HepG2 (cell line): ENCODE results near the gene DIP2C. TPM values are rescaled to one million over a fixed set of nuclear protein-coding genes. Genes with fewer than 3 reads are reported as not detected.
A peak's percentile ranks its signal among the peaks of the same experiment; 100 is the strongest.

Experiments used
- ATAC-seq: fragments of 200-7000 bp; cut with Tn5 transposase; 3 replicates; pipeline ENCODE4 v1.9.1; 2020; ENCODE audit warnings: mild to moderate bottlenecking, moderate library complexity
- BruUV-seq: library from RNA; stranded (reverse); fragments of 400-500 nt; replicated peaks from 2 replicates; lab custom pipeline; 2021; lab: Mats Ljungman, UMichigan
- CTCF ChIA-PET: fragments of 300-600 bp; formaldehyde crosslinking; extraction: SDS; loops from one replicate; lab custom pipeline; 2021; ENCODE audit warnings: low total read pairs, inconsistent platforms, low intra/inter-chr PET ratio; lab: Yijun Ruan, JAX
- POLR2A ChIA-PET: fragments of 350-600 bp; sonication (Branson Sonifier 250); formaldehyde crosslinking; loops from one replicate; lab custom pipeline; 2020; ENCODE audit warnings: antibody characterized with exemption, inconsistent platforms; lab: Yijun Ruan, JAX
- DNase-seq: peaks from one replicate; pipeline ENCODE4 v3.0.0-alpha.2; 2015; ENCODE audit warnings: low spot score
- FAIRE-seq: peaks from 3 replicates; lab custom pipeline; 2011; peaks lifted over from hg19 to GRCh38; lab: Jason Lieb, UNC
- H2AFZ ChIP-seq: one replicate; pipeline ENCODE4 v1.6.1; 2011; ENCODE audit warnings: low read length, inconsistent platforms
- H3K27ac ChIP-seq: fragments of 300-600 bp; 3 replicates; pipeline ENCODE4 v1.8.0; 2011; ENCODE audit warnings: mixed run types, mild to moderate bottlenecking, mixed read lengths, low read length, inconsistent platforms; ENCODE audit not compliant: insufficient read depth; ENCODE audit errors: extremely low read length
- H3K27me3 ChIP-seq, 2 experiments: fragments of 200-600 bp in 1 of 2; 2 replicates in 1 of 2; 3 replicates in 1 of 2; pipeline versions ENCODE4 v1.6.0 to v1.8.0; 2011; ENCODE audit warnings: low read length in 2 of 2, mild to moderate bottlenecking in 2 of 2, moderate library complexity in 2 of 2, inconsistent platforms in 1 of 2; ENCODE audit not compliant: insufficient read depth in 2 of 2, control insufficient read depth in 1 of 2
- H3K36me3 ChIP-seq, 2 experiments: fragments of 200-600 bp in 1 of 2; replicated peaks in 1 of 2; 2 replicates in 1 of 2; 3 replicates in 1 of 2; pipeline versions ENCODE4 v1.5.1 to v1.8.0; 2011; ENCODE audit warnings: low read length in 2 of 2, inconsistent platforms in 1 of 2; ENCODE audit not compliant: insufficient read depth in 2 of 2, control insufficient read depth in 1 of 2
- H3K4me1 ChIP-seq: 2 replicates; pipeline ENCODE4 v1.5.1; 2012; ENCODE audit warnings: low read length, inconsistent platforms; ENCODE audit not compliant: insufficient read depth
- H3K4me2 ChIP-seq: 2 replicates; pipeline ENCODE4 v1.6.0; 2011; ENCODE audit warnings: low read depth, low read length, inconsistent platforms
- H3K4me3 ChIP-seq, 3 experiments: fragments of 200-600 bp in 1 of 3; sonication (generic), shearing (Covaris generic) in 1 of 3; replicated peaks in 1 of 3; 2 replicates each; pipeline ENCODE4 v1.5.1; 2011 to 2016; ENCODE audit warnings: low read length in 3 of 3, inconsistent platforms in 2 of 3, low read depth in 2 of 3, mild to moderate bottlenecking in 2 of 3, control low read depth in 1 of 3, mixed read lengths in 1 of 3; ENCODE audit not compliant: insufficient read depth in 1 of 3
- H3K79me2 ChIP-seq: one replicate; pipeline ENCODE4 v1.6.1; 2011; ENCODE audit warnings: low read length, inconsistent platforms; ENCODE audit not compliant: insufficient read depth
- H3K9ac ChIP-seq: 2 replicates; pipeline ENCODE4 v1.6.0; 2011; ENCODE audit warnings: mild to moderate bottlenecking, low read depth, low read length, inconsistent platforms; ENCODE audit not compliant: insufficient read depth
- H3K9me3 ChIP-seq: 2 replicates; pipeline ENCODE4 v1.5.1; 2012; ENCODE audit warnings: mild to moderate bottlenecking, low read length
- H4K20me1 ChIP-seq: 2 replicates; pipeline ENCODE4 v1.6.0; 2011; ENCODE audit warnings: inconsistent platforms, mild to moderate bottlenecking, low read length, moderate library complexity; ENCODE audit not compliant: insufficient read depth
- EEA1 ChIP-seq: sonication (generic); formaldehyde crosslinking; IDR thresholded peaks from 2 replicates; pipeline ENCODE4 v1.5.1; 2020; ENCODE audit warnings: mild to moderate bottlenecking, missing genetic modification reagents, borderline replicate concordance
- MED13 ChIP-seq: sonication (generic); formaldehyde crosslinking; IDR thresholded peaks from 2 replicates; pipeline ENCODE4 v1.5.0; 2020; ENCODE audit warnings: missing genetic modification reagents
- NFE2L1 ChIP-seq: sonication (generic); formaldehyde crosslinking; IDR thresholded peaks from 2 replicates; pipeline ENCODE4 v1.4.0; 2020; ENCODE audit warnings: missing genetic modification reagents, mild to moderate bottlenecking, borderline replicate concordance
- NKX3-1 ChIP-seq: sonication (generic); formaldehyde crosslinking; IDR thresholded peaks from 2 replicates; pipeline ENCODE4 v1.5.0; 2020; ENCODE audit warnings: missing genetic modification reagents
- SIN3B ChIP-seq: fragments of 150-350 bp; IDR thresholded peaks from 2 replicates; pipeline ENCODE4 v1.6.1; 2014; ENCODE audit warnings: low read length
- ZBTB20 ChIP-seq: sonication (generic); formaldehyde crosslinking; IDR thresholded peaks from 2 replicates; pipeline ENCODE4 v1.8.1; 2023; ENCODE audit warnings: missing genetic modification reagents, low read depth, mild to moderate bottlenecking, borderline replicate concordance
- ZMYM4 ChIP-seq: sonication (generic); formaldehyde crosslinking; IDR thresholded peaks from 2 replicates; pipeline ENCODE4 v1.8.1; 2023; ENCODE audit warnings: mild to moderate bottlenecking, missing genetic modification reagents
- ZNF12 ChIP-seq: sonication (generic); formaldehyde crosslinking; IDR thresholded peaks from 2 replicates; pipeline ENCODE4 v1.5.0; 2020; ENCODE audit warnings: missing genetic modification reagents
- ZNF3 ChIP-seq: IDR thresholded peaks from 2 replicates; pipeline ENCODE4 v1.7.0; 2017; ENCODE audit warnings: inconsistent platforms
- ZNF382 ChIP-seq: sonication (generic); formaldehyde crosslinking; IDR thresholded peaks from 2 replicates; pipeline ENCODE4 v1.5.0; 2020; ENCODE audit warnings: missing genetic modification reagents, mild to moderate bottlenecking, borderline replicate concordance
- ZNF460 ChIP-seq: sonication (generic); formaldehyde crosslinking; IDR thresholded peaks from 2 replicates; pipeline ENCODE4 v1.5.1; 2020; ENCODE audit warnings: missing genetic modification reagents, mild to moderate bottlenecking, borderline replicate concordance
- ZNF572 ChIP-seq: sonication (generic); formaldehyde crosslinking; IDR thresholded peaks from 2 replicates; pipeline ENCODE4 v1.5.1; 2020; ENCODE audit warnings: mild to moderate bottlenecking, missing genetic modification reagents
- ZNF841 ChIP-seq: sonication (generic); formaldehyde crosslinking; IDR thresholded peaks from 2 replicates; pipeline ENCODE4 v1.8.1; 2023; ENCODE audit warnings: missing genetic modification reagents, borderline replicate concordance
- ZUFSP ChIP-seq: sonication (generic); formaldehyde crosslinking; IDR thresholded peaks from 2 replicates; pipeline ENCODE4 v1.9.0; 2021; ENCODE audit warnings: missing genetic modification reagents, mild to moderate bottlenecking, borderline replicate concordance
- WGBS: methylation state at CpG from one replicate; pipeline ENCODE4 v1.1.6; 2017; ENCODE audit warnings: low lambda C conversion rate; 5-methylcytosine and 5-hydroxymethylcytosine counted together
- in situ Hi-C: cut with HindIII; loops from 2 replicates; pipeline ENCODE4 v1.10.0; 2017; ENCODE audit warnings: low pct_unique_long_range_greater_than_20kb; ENCODE audit not compliant: extremely low pct_ligation_motif_present
- intact Hi-C: fragments of 100-400 bp; cut with micrococcal nuclease; formaldehyde crosslinking; loops from one replicate; pipeline ENCODE4 v1.10.0; 2022; ENCODE audit not compliant: unreplicated experiment
- polyA plus RNA-seq, 8 experiments: library from polyadenylated mRNA; depleted of rRNA in 3 of 8; stranded (reverse) in 7 of 8; unstranded in 1 of 8; fragments of >200 nt; fragmentation: Illumina TruSeq in 4 of 8; extraction: Trizol in 4 of 8; gene quantifications; 2 replicates each; pipeline versions ENCODE4 v1.2.1 to v1.2.3, GENCODE V29; 2011 to 2016; ENCODE audit warnings: low read depth in 4 of 8, missing spikeins in 1 of 8, mixed read lengths in 1 of 8; ENCODE audit not compliant: insufficient read depth in 1 of 8
- total RNA-seq, 5 experiments: library from RNA; depleted of rRNA; stranded (reverse); fragments of >200 nt; fragmentation: Illumina TruSeq; extraction: Trizol; gene quantifications; 2 replicates each; pipeline ENCODE4 v1.2.3, GENCODE V29; 2016; ENCODE audit warnings: low read depth in 1 of 5
- TF ChIP-seq, protein P1 (sequence below): sonication (generic); formaldehyde crosslinking; IDR thresholded peaks from 2 replicates; pipeline ENCODE4 v1.4.0; 2020; ENCODE audit warnings: missing genetic modification reagents

DIP2C gene
- total and polyA plus RNA-seq, 2 of the 13 experiments (the other 11 are each of a cell fraction or from before 2014, with no cell fraction given), result 2.2 to 2.7 TPM

DNA sequence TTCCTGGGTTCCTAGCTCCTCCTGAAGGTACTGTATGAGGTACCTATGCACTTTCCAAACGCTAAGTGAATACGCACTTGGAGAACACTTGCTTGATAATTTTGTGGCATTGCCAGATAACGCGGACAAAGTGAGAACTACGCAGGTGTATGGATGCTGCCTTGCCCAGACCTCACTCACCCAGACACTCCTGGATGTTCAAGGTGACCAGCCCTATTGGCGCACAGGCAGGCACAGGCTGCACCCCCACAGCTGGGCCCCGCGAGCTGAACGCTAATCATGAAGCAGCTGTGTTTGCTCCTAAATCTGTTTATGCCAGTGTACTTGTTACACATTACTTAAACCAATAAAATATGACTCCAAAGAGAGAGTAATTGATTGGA lies 27.3 kb downstream of the DIP2C start:
- Histone ChIP-seq H3K4me3 (peak overlapping the region in 1 of 3 experiments; percentile 34; a peak in 1 of 6 replicates), H3K36me3 (no peaks in the 10 kb centered on the region), H3K27ac (no peak overlapping the region), H3K9me3 (no peaks in the 10 kb centered on the region), H3K4me1 (peaks cover 35% of the 10 kb centered on the region), H3K27me3 (no peaks in the 10 kb centered on the region), H3K9ac (no peak overlapping the region), H3K4me2 (peak overlapping the region; percentile 89), H2AFZ (no peak overlapping the region), H4K20me1 (peaks cover 9% of the 10 kb centered on the region), H3K79me2 (peaks cover 10% of the 10 kb centered on the region)
- no peak for FAIRE-seq
- intact Hi-C loops, result no loop called here
- ATAC-seq, result peak; percentile 4; the same call in 2 of the 3 replicates
- 91% methylated on average over 9 of the region's 9 CpGs for WGBS
- ChIA-PET CTCF (no interaction called here), POLR2A (interaction anchor here (1.3 to 3.3 kb wide), 2 partner anchors 10 to 12 kb away, joined by 4 to 21 read pairs; no protein-coding TSS in a partner anchor)
- BruUV-seq, result no TSS peak
- no peak for TF ChIP-seq ZNF382 (CRISPR knock-in tag)
- TF ChIP-seq, protein P1, sequence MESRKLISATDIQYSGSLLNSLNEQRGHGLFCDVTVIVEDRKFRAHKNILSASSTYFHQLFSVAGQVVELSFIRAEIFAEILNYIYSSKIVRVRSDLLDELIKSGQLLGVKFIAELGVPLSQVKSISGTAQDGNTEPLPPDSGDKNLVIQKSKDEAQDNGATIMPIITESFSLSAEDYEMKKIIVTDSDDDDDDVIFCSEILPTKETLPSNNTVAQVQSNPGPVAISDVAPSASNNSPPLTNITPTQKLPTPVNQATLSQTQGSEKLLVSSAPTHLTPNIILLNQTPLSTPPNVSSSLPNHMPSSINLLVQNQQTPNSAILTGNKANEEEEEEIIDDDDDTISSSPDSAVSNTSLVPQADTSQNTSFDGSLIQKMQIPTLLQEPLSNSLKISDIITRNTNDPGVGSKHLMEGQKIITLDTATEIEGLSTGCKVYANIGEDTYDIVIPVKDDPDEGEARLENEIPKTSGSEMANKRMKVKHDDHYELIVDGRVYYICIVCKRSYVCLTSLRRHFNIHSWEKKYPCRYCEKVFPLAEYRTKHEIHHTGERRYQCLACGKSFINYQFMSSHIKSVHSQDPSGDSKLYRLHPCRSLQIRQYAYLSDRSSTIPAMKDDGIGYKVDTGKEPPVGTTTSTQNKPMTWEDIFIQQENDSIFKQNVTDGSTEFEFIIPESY (CRISPR knock-in tag), result peak; percentile 55
- in situ Hi-C loops, result no loop called here
- DNase-seq, result no peak

DNA sequence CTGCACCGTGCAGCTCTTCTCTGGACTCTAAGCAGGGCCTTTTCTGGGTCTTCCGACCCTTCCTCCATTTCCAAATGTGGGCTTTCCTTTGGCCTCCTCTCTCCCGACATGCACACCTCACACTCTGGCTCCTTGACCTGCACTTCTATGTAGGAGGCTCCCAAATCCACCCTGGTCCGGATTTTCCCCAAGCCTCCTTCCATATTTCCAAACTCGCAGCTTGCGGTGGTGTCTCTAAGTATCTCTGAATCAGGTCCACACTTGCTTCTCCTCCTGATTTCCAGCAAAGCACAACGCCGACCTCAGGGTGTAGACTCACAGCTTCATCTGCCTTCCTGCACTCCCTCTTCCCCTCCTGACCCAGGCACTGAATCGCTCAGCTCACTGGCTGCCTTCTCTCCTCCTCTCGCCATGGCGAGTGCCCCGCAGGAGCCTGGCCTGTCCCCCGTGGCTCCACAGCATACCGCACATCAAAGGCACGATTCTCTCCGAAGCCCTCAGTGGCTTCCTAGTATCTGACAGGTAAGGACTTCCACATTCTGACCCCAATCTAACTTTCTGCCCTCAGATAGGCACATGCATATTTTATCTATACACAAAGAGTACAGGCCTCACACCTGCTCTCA lies 27.8 kb downstream of the DIP2C start:
- peaks cover 35% of the 10 kb centered on the region for H3K4me1 ChIP-seq
- H3K9me3 ChIP-seq, result no peaks in the 10 kb centered on the region
- H3K4me3 ChIP-seq, result peak overlapping the region; percentile 29 to 58 (median 34); a peak in 5 of 6 replicates
- H3K27me3 ChIP-seq, result no peaks in the 10 kb centered on the region
- peak overlapping the region; percentile 46 for H3K27ac ChIP-seq
- no TSS peak for BruUV-seq
- intact Hi-C loops, result no loop called here
- in situ Hi-C loops, result no loop called here
- CTCF ChIA-PET, result no interaction called here
- 18% methylated on average over 16 of the region's 16 CpGs for WGBS
- no peak overlapping the region for H2AFZ ChIP-seq
- FAIRE-seq (no peak), DNase-seq (no peak), ATAC-seq (peak; percentile 79)
- H3K36me3 ChIP-seq, result no peaks in the 10 kb centered on the region
- peaks cover 9% of the 10 kb centered on the region for H4K20me1 ChIP-seq
- peaks cover 10% of the 10 kb centered on the region for H3K79me2 ChIP-seq
- H3K4me2 ChIP-seq, result peak overlapping the region; percentile 89
- POLR2A ChIA-PET, result interaction anchor here (1.3 to 3.3 kb wide), 3 partner anchors 9 to 37 kb away, joined by 4 to 21 read pairs (median 5); no protein-coding TSS in a partner anchor
- peak overlapping the region; percentile 55; the same call in 1 of the 2 replicates for H3K9ac ChIP-seq
- no peak for TF ChIP-seq ZNF3 (CRISPR knock-in tag)
- TF ChIP-seq NFE2L1, result no peak
- TF ChIP-seq MED13, result no peak
- no peak for TF ChIP-seq EEA1
- TF ChIP-seq NKX3-1, result no peak
- no peak for TF ChIP-seq ZUFSP
- no peak for TF ChIP-seq ZNF841 (CRISPR knock-in tag)
- no peak for TF ChIP-seq ZNF12 (CRISPR knock-in tag)
- no peak for TF ChIP-seq SIN3B
- TF ChIP-seq ZMYM4 (CRISPR knock-in tag), result no peak
- no peak for TF ChIP-seq ZBTB20
- no peak for TF ChIP-seq ZNF460
- TF ChIP-seq ZNF572 (CRISPR knock-in tag), result no peak
